Measurements from ENCODE around the gene PAK4. TPM values are rescaled to one million over a fixed set of nuclear protein-coding genes. Genes with fewer than 3 reads are reported as not detected.

Gene PAK4
- total RNA-seq, 1 experiment from 2014 or later: 14.0 TPM

DNA sequence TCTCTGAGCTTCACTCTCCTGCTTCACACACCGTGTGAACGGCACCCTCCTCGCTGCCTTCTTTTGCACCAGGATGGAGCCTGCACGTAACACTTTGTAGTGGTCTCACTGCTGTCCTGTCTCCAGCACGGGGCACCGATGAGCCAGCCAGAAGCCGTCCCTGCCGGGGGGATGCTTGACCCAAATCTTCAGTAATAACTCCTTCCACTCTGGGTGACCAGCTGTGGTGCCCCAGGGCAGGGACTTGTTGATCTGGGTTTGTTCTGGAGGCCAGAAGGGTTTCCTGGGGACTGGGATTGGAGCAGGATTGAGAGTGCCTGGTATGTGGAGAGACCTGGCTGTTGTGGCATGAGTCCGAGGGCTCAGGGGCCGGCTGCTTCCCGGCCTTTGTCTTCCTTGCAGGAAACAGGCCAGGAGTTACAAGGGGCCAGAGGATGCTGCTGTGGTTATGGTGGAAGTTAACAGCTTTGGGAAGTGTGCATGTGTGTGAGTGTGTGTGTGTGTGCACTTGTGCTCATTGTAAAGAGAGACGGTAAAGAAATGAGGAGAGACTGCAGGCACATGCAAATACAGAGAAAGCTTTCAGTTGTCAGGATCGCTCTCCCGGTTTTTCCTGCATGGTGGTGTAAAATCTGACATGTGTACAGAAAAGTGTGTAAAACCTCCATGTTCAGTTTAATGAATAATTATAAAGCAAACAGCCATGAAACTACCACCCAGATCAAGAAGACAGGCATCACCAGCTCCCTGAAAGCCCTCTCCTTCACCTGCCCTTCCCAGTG lies 18.9 kb downstream of the PAK4 start:
- H3K36me3 ChIP-seq (replicated peaks; ENCODE audit: control insufficient read depth, insufficient read depth, low read length): no peaks in the 10 kb centered on the region
- H3K27me3 ChIP-seq (ENCODE audit: control insufficient read depth, insufficient read depth, low read length): no peaks in the 10 kb centered on the region
- H3K4me3 ChIP-seq (ENCODE audit: insufficient read depth, low read depth, low read length): no peak overlapping the region
- peak; percentile 75 for DNase-seq

DNA sequence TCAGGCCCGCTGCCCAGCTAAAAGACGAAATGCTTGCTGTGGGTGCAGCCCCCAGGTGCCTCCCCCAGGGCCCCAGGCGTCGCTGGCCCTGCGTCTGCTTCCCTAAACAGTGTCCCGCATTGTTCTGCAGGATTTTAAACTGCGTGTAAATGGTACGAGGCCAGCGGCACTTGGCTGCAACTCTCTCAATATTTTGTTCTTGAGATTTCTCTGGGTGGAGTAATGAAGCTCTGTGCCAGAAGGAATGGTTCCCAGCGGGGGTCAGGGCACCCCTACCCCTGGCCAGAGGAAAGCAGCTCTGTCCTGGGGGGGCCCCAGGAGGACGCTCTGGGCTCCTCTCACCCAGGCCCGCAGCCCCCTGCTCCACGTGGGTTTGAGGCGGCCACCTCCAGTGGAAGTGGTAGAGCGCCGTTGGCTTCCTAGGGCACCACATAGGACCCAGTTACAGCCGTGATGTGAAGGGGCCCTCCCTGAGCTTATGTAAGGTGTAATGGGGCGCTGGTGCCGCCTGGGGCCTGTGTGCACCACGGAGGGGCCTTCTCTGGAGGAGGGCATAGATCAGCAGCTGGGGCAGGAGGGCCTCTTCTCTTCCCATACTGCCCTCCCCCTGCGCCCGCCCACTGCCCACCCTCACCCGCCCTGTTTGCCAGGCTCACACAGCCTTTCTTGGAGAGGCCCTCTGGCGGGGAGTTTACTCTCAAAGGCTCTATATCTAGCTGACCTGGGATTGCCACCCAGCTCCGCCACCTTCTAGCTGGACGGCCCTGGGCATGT lies 19.8 kb downstream of the PAK4 start:
- Histone ChIP-seq H3K27me3 (ENCODE audit: control insufficient read depth, insufficient read depth, low read length) (no peaks in the 10 kb centered on the region), H3K4me3 (ENCODE audit: insufficient read depth, low read depth, low read length) (no peak overlapping the region), H3K36me3 (replicated peaks; ENCODE audit: control insufficient read depth, insufficient read depth, low read length) (no peaks in the 10 kb centered on the region)
- peak; percentile 65 for DNase-seq

DNA sequence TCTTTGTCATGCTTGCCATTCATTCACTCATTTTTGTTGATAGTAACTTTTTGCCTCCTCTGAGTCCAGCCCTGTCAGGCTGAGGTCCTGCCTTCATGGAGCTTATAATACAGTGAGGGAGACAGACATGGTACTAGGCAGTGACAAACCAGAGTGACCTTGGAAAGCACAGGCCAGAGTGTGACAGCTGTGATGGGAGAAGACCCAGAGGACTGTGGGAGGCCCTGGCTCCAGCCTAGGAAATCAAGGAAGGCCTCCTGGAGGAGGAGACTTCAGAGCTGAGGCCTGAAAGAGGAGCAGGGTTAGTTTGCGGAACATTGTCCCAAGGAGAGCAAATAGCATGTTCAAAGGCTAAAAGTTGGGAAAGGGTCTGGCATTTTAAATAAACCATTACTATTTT lies 20.5 kb downstream of the PAK4 start:
- H3K27me3 ChIP-seq (ENCODE audit: control insufficient read depth, insufficient read depth, low read length): no peaks in the 10 kb centered on the region
- no peaks in the 10 kb centered on the region for H3K36me3 ChIP-seq (replicated peaks; ENCODE audit: control insufficient read depth, insufficient read depth, low read length)
- no peak overlapping the region for H3K4me3 ChIP-seq (ENCODE audit: insufficient read depth, low read depth, low read length)
- no peak for DNase-seq

DNA sequence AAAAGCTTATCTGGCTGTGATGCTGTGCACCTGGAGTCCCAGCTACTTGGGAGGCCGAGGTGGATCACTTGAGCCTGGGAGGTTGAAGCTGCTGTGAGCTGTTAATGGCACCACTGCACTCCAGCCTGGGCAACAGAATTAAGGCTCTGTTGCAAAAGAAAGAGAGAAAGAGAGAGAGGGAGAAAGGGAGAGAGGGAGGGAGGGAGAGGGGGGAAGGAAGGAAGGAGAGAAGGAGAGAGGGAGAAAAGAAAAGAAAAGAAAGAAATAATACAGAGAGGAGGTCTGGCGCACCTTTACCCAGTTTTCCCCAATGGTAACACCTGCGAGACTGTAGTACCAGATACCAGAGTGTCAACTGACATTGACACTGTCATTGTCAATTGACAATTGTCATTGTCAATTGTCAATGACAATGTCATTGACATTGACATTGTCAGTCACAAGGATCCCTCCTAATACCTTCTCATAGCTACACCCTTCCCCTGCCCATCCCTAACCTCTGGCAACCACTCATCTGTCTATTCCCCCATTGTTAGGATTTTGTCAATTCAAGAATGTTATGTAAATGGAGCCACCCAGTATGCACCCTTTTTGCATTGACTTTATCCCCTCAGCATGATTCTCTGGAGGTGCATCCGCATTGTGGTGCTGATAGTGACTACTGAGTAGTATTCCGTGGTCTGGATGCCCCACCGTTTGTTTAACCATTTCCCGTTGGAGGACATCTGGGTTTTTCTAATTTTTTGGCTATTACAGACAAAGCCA lies 21.3 kb downstream of the PAK4 start:
- Histone ChIP-seq H3K36me3 (replicated peaks; ENCODE audit: control insufficient read depth, insufficient read depth, low read length) (no peaks in the 10 kb centered on the region), H3K4me3 (ENCODE audit: insufficient read depth, low read depth, low read length) (no peak overlapping the region), H3K27me3 (ENCODE audit: control insufficient read depth, insufficient read depth, low read length) (no peaks in the 10 kb centered on the region)
- DNase-seq: peak; percentile 75

DNA sequence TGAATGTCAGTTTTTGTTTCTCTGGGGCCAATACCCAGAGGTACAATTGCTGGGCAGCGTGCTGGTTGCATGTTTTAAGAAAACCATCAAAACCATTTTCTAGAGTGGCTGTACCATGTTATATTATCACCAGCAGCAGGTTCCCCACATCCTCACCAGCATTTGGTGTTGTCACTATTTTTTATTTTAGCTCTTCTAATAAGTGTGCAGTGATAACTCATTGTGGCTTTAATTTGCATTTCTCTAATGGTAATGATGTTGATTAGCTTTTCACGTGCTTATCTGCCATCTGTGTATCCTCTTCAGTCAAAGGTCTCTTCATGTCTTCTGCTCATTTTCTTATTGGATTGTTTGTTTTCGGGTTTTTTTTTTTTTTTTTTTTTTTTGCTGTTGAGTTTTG lies 21.9 kb downstream of the PAK4 start:
- no peak for DNase-seq
- H3K27me3 ChIP-seq (ENCODE audit: control insufficient read depth, insufficient read depth, low read length): no peaks in the 10 kb centered on the region
- no peak overlapping the region for H3K4me3 ChIP-seq (ENCODE audit: insufficient read depth, low read depth, low read length)

DNA sequence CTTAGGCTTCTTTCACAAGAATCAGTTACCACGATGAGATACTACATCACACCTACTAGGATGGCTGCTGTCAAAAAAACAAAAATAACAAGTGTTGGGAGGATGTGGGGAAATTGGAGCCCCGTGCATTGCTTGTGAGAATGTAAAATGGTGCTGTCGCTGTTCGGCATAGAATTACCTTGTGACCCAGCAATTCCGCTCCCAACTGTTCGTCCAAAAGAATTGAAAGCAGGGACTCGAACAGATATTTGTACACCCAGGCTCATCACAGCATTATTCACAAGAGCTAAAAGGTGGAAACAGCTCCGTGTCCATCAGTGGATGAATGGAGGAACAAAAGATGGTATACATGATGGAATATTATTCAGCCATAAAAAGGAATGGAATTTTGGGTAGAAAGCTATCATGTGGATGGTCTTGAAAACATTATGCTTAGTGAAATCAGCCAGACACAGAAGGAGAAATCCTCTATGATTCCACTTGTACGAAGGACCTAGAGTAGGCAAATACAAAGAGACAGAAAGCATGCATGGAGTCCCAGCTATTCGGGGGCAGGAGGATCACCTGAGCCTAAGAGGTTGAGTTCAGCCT lies 23.4 kb downstream of the PAK4 start:
- no peak for DNase-seq
- no peaks in the 10 kb centered on the region for H3K27me3 ChIP-seq (ENCODE audit: control insufficient read depth, insufficient read depth, low read length)
- no peak overlapping the region for H3K4me3 ChIP-seq (ENCODE audit: insufficient read depth, low read depth, low read length)
- H3K36me3 ChIP-seq (replicated peaks; ENCODE audit: control insufficient read depth, insufficient read depth, low read length): no peaks in the 10 kb centered on the region

More for the DNA sequence above, 21.9 kb downstream of the PAK4 start:
- H3K36me3 ChIP-seq (replicated peaks; ENCODE audit: control insufficient read depth, insufficient read depth, low read length): no peaks in the 10 kb centered on the region

DNA sequence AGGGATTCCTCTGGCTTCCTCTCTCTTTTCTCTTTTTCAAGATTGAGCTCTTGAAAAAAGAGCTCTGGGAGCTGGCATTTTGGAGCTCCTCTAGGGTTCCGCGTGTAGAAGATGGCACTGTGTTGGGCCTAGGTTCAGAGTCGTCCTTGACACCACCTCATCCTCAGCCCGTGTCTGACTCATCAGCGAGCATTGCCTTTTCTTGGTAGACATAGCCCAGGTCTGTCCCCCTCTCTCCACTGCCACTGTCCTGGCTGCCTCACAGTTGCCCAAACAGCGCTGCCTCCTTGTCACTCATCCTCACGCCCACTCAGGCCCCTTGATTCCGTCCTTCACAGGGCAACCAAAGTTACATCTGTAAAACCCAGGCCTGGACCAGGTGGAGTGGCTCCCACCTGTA lies 24.6 kb downstream of the PAK4 start:
- H3K4me3 ChIP-seq (ENCODE audit: insufficient read depth, low read depth, low read length): no peak overlapping the region
- no peaks in the 10 kb centered on the region for H3K36me3 ChIP-seq (replicated peaks; ENCODE audit: control insufficient read depth, insufficient read depth, low read length)
- no peaks in the 10 kb centered on the region for H3K27me3 ChIP-seq (ENCODE audit: control insufficient read depth, insufficient read depth, low read length)

DNA sequence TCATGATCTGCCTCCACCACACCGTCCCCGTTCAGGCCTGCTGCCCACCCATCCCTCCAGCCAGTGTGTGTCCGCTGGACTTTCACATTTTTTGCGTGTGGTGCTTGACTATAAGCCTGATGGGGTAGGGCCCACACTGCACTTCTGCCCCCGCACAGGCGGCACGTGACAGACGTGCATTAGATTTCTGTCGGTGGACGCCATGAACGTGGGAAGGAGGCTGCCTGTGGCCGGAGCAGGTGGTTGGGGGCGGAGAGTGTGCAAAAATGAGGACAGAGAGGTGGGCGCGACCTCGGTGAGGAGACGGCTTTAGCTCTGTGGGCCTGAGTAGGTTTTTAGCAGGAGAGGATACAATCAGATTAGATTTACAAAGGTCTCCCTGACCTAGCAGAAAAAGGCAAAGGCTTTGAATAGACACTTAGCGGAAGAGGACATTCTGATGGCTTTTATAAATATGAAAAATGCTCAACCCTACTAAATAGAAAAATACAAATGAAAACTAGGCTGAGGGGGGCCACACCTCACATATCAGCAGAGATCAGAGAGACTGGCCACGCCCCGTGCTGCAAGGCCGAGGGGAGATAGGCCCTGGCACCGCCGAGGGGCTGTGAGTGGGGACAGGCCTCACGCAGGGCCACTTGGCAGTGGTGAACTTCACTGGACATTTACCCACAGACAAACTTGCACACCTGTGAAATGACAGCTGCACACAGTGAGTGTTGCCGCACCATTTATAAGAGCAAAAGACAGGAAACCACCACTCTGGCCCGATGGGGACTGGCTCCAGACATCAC lies 25.4 kb downstream of the PAK4 start:
- H3K36me3 ChIP-seq (replicated peaks; ENCODE audit: control insufficient read depth, insufficient read depth, low read length): no peaks in the 10 kb centered on the region
- H3K27me3 ChIP-seq (ENCODE audit: control insufficient read depth, insufficient read depth, low read length): no peaks in the 10 kb centered on the region
- no peak for DNase-seq
- H3K4me3 ChIP-seq (ENCODE audit: insufficient read depth, low read depth, low read length): no peak overlapping the region

More for the DNA sequence above, 24.6 kb downstream of the PAK4 start:
- no peak for DNase-seq

DNA sequence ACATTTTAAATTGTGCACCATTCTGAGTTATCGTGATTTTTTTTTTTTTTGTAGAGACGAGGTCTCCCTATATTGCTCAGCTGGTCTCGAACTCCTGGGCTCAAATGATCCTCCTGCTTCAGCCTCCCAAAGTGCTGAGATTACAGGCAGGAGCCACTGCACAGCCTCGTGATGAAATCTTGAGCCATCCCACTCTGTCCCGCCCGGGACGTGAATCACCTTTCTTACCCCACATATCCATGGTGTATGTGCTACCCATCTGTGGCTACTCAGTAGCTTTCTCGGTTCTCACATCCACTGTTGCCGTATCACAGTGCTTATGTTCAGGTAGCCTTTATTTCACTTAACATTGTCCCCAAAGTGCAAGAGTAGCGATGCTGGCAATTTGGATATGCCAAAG lies 26.5 kb downstream of the PAK4 start:
- no peaks in the 10 kb centered on the region for H3K27me3 ChIP-seq (ENCODE audit: control insufficient read depth, insufficient read depth, low read length)
- DNase-seq: no peak
- H3K36me3 ChIP-seq (replicated peaks; ENCODE audit: control insufficient read depth, insufficient read depth, low read length): no peaks in the 10 kb centered on the region
- no peak overlapping the region for H3K4me3 ChIP-seq (ENCODE audit: insufficient read depth, low read depth, low read length)

DNA sequence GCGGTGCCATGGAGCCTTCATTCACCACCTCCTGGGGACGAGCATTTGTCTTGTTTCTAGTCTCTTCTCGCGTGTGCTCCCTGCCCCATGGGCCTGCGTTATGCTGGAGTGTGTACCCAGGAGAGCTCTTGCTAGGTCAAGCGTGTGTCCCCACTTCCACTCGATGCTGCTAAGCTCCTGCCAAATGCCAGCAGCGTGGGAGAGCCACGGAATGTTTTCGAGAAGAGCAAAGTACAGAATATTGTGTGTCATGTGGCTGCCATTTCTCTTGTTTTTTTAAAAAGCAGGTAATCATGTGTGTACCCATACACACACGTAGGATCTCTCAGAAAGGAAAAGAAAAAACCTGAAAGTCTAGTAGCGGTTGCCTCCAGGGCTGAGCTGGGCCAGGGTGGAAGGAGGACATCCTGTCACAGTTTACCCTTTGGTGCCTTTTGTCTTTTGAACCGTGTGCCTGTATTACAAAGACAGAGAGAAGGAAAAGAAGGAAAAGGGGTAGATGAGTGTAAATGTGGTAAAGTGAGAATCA lies 28.6 kb downstream of the PAK4 start:
- no peaks in the 10 kb centered on the region; the same call in 1 of the 2 replicates for H3K36me3 ChIP-seq (replicated peaks; ENCODE audit: control insufficient read depth, insufficient read depth, low read length)
- H3K4me3 ChIP-seq (ENCODE audit: insufficient read depth, low read depth, low read length): no peak overlapping the region
- H3K27me3 ChIP-seq (ENCODE audit: control insufficient read depth, insufficient read depth, low read length): no peaks in the 10 kb centered on the region
- no peak for DNase-seq

DNA sequence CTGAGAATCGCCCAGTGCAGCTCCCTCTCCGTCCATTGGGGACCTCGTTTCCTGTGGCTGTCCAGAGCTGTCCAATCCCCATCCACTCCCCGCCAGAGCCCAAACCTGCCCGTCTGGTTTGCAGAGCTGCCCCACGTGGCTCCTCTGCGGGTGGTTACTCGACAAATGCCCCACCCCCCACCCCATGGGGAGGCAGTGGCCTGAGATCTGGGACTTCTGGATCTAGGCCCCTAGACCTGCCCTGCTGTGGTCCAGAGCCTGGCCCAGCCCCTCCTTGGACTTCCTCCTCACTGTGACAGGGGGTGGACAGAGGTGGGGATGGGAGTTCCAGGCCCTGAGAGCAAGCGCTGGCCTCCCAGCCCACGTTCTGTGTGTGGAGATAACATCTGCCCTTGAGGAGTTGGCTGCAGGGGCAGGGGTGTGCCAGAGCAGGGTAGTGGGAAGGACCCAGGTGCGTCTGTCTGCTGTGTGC lies 29.1 kb downstream of the PAK4 start:
- Histone ChIP-seq H3K36me3 (replicated peaks; ENCODE audit: control insufficient read depth, insufficient read depth, low read length) (no peaks in the 10 kb centered on the region; the same call in 1 of the 2 replicates), H3K4me3 (ENCODE audit: insufficient read depth, low read depth, low read length) (no peak overlapping the region), H3K27me3 (ENCODE audit: control insufficient read depth, insufficient read depth, low read length) (no peaks in the 10 kb centered on the region)
- DNase-seq: peak; percentile 84

DNA sequence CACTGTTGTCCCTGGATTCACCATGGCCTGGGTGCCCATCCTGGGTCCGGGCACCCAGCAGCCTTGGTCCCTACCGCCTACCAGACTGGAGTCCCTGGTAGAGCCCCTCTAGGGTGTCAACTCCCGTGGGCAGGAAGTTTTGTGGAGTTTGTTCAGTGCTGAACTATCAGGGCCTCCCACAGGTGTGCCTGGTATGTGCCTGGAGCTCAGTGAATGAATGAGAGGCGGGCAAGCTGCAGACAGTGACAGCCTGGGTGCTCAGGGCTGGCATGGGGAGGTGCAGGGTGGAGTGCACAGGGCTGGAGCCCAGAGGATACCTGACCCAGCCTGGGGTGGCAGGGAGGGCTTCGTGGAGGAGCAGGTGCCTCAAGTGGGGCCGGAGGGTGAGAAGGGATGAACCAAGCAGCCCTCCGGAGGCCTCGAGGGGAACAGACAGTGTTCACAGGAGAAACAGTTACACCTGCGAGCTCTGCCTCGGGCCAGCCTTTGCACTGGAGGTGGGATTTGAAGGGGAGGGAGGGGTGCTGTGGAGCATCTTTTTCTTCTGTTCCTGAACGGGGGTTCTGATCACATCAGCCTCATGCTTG lies 29.6 kb downstream of the PAK4 start:
- peak; percentile 84 for DNase-seq
- no peaks in the 10 kb centered on the region; the same call in 1 of the 2 replicates for H3K36me3 ChIP-seq (replicated peaks; ENCODE audit: control insufficient read depth, insufficient read depth, low read length)
- H3K4me3 ChIP-seq (ENCODE audit: insufficient read depth, low read depth, low read length): no peak overlapping the region

DNA sequence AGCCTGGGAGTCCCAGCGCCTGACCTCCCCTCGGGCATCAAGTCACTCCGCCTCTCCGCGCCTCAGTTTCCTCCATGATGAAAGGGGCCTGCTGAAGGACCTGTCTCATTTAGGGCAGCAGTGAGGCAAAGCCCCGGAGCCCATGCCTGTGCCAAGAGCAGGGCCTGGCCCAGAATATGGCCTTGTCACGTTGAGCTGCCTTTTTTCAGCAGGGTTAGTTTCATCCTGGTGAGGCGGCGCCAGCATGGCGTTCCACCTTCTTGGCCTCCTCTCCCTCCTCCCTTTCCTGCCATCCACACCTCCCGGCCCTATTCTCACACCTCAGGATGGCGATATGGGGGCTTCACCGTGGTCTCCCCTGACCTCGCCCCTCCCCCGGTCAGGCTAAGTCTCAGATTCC lies 30.2 kb downstream of the PAK4 start:
- no peak for DNase-seq
- no peak overlapping the region for H3K4me3 ChIP-seq (ENCODE audit: insufficient read depth, low read depth, low read length)
- H3K36me3 ChIP-seq (replicated peaks; ENCODE audit: control insufficient read depth, insufficient read depth, low read length): no peaks in the 10 kb centered on the region; the same call in 1 of the 2 replicates
- H3K27me3 ChIP-seq (ENCODE audit: control insufficient read depth, insufficient read depth, low read length): no peaks in the 10 kb centered on the region

More for the DNA sequence above, 29.6 kb downstream of the PAK4 start:
- H3K27me3 ChIP-seq (ENCODE audit: control insufficient read depth, insufficient read depth, low read length): no peaks in the 10 kb centered on the region

Data from H7 (cell line).